Adrenal gland (tissue), 12 donors: ENCODE data around the gene NNAT. TPM values are rescaled to one million over a fixed set of nuclear protein-coding genes. Genes with fewer than 3 reads are reported as not detected.

ENCODE experiments used
- DNase-seq, 7 donors: peaks; one replicate each; pipeline ENCODE4 v3.0.0-alpha.2; 2019 to 2020
- H3K27ac ChIP-seq, 5 donors: fragments of 200-600 bp; sonication (generic) in 4 of 5; 1 replicate in 3 of 5; 2 replicates in 2 of 5; pipeline versions ENCODE4 v1.5.1 to v1.8.0; 2016 to 2020; ENCODE audit warnings: mild to moderate bottlenecking in 1 of 5
- H3K27me3 ChIP-seq: fragments of 200-600 bp; 2 replicates; pipeline ENCODE4 v1.8.0; 2021
- H3K36me3 ChIP-seq, 2 donors: fragments of 200-600 bp; replicated peaks in 1 of 2; 1 replicate in 1 of 2; 2 replicates in 1 of 2; pipeline versions ENCODE4 v1.5.1 to v1.8.0; 2018 to 2022
- H3K4me1 ChIP-seq, 2 donors: fragments of 200-600 bp; replicated peaks in 1 of 2; 1 replicate in 1 of 2; 2 replicates in 1 of 2; pipeline versions ENCODE4 v1.5.1 to v1.8.0; 2018 to 2021
- H3K4me3 ChIP-seq, 4 donors: fragments of 200-600 bp; sonication (generic) in 3 of 4; one replicate each; pipeline ENCODE4 v1.5.1; 2016 to 2018
- H3K9me3 ChIP-seq, 3 donors: fragments of 200-600 bp; sonication (generic) in 1 of 3; replicated peaks in 1 of 3; 1 replicate in 2 of 3; 2 replicates in 1 of 3; pipeline versions ENCODE4 v1.5.1 to v1.8.0; 2016 to 2021
- CTCF ChIP-seq, 6 experiments: fragments of 450-650 bp in 4 of 6; fragments of 200-600 bp in 2 of 6; sonication (generic) in 1 of 6; IDR thresholded peaks; 1 replicate in 5 of 6; 2 replicates in 1 of 6; pipeline versions ENCODE4 v1.5.1 to v1.8.0; 2016 to 2021; ENCODE audit warnings: antibody characterized with exemption in 6 of 6, mild to moderate bottlenecking in 2 of 6, moderate library complexity in 1 of 6
- POLR2A ChIP-seq, 2 donors: fragments of 450-650 bp; IDR thresholded peaks; one replicate each; pipeline ENCODE4 v1.6.1; 2017; ENCODE audit warnings: antibody characterized with exemption in 2 of 2, mild to moderate bottlenecking in 2 of 2, moderate library complexity in 1 of 2
- WGBS, 4 donors: extraction: QIAGEN DNeasy Blood & Tissue Kit in 2 of 4; methylation state at CpG; one replicate each; pipeline versions ENCODE4 v1.1.5 to v1.1.7; 2013 to 2017; 5-methylcytosine and 5-hydroxymethylcytosine counted together
- intact Hi-C, 2 donors: fragments of 100-400 bp; cut with DNase I; formaldehyde crosslinking; loops; one replicate each; pipeline versions ENCODE4 v1.14.1 to v1.15.0; 2022 to 2023
- polyA plus RNA-seq, 3 donors: library from polyadenylated mRNA; stranded (reverse); fragments of 200-250 nt in 2 of 3; fragments of 350-450 nt in 1 of 3; fragmentation: Illumina TruSeq in 1 of 3; extraction: RNeasy Lipid Tissue Mini Kit (QIAGEN cat#74804) in 1 of 3; gene quantifications; one replicate each; pipeline ENCODE4 v1.2.3, GENCODE V29; 2013 to 2014
- total RNA-seq, 9 donors: library from RNA; depleted of rRNA in 4 of 9; stranded (reverse); fragments of >200 nt in 4 of 9; fragments of 120-200 nt in 1 of 9; fragmentation: NEBNext Ultra II Directional in 1 of 9; extraction: Animal tissue kit (Norgen Biotek cat#: 25700) in 1 of 9; gene quantifications; one replicate each; pipeline versions ENCODE4 v1.1.0 to v1.2.4, GENCODE V29; 2013 to 2023
- donor health status: healthy with polysubstance abuse.
- donor health status: Bipolar disorder and iron deficiency.
- donor health status: DM: yes; HTN: yes; CAD: no.
- donor health status: DM: no; HTN: no; CAD: no.
- donor health status: DM: no; HTN: no; CAD: no.
- donor health status: DM: yes; HTN: yes; CAD: no.

NNAT gene
- total and polyA plus RNA-seq, 12 donors = 0.22 to 23.5 (median 6.7) TPM; not detected in 2

GRCh38 chr20:37528446-37529213 lies 7.6 kb downstream of the NNAT start:
- peak in 3 of 7 donors; percentile 7 to 38 (median 11) for DNase-seq
- Histone ChIP-seq H3K27ac (peak overlapping the region in 4 of 5 donors; percentile 79 to 96 (median 93)), H3K9me3 (no peaks in the 10 kb centered on the region), H3K36me3 (no peaks in the 10 kb centered on the region), H3K4me1 (peaks cover 10 to 36% of the 10 kb centered on the region in 2 donors), H3K4me3 (peak overlapping the region; percentile 25 to 96 (median 78)), H3K27me3 (no peaks in the 10 kb centered on the region)
- TF ChIP-seq CTCF (IDR thresholded peaks at IDR 0.05) = no peak
- TF ChIP-seq POLR2A (IDR thresholded peaks at IDR 0.05) = no peak
- intact Hi-C loops = loop anchor here (5.0 to 10.0 kb wide), 2 partner anchors 124 to 126 kb away; no protein-coding TSS in a partner anchor
- 41 to 44% (median 42%) methylated on average over 9 to 10 of the region's 10 CpGs for WGBS, 4 donors

- WGBS, 4 donors = 69 to 76% (median 73%) methylated on average over 8 of the region's 8 CpGs
Observed at GRCh38 chr20:37529214-37529967, 8.3 kb downstream of the NNAT start.

GRCh38 chr20:37529968-37530600 lies 9.0 kb downstream of the NNAT start:
- DNase-seq = peak in 2 of 7 donors; percentile 10 to 46
- H3K27me3 ChIP-seq = no peaks in the 10 kb centered on the region
- intact Hi-C loops = loop anchor here (5.0 to 10.0 kb wide), 4 partner anchors 125 to 333 kb away; no protein-coding TSS in a partner anchor
- H3K36me3 ChIP-seq = no peaks in the 10 kb centered on the region
- no peaks in the 10 kb centered on the region for H3K9me3 ChIP-seq
- H3K4me3 ChIP-seq = no peak overlapping the region
- 85 to 88% (median 87%) methylated on average over 10 of the region's 10 CpGs for WGBS, 4 donors
- H3K4me1 ChIP-seq = peaks cover 10 to 24% of the 10 kb centered on the region in 2 donors
- no peak overlapping the region for H3K27ac ChIP-seq
- TF ChIP-seq CTCF (IDR thresholded peaks at IDR 0.05) (no peak), POLR2A (IDR thresholded peaks at IDR 0.05) (no peak)

More at GRCh38 chr20:37529214-37529967, 8.3 kb downstream of the NNAT start:
- Histone ChIP-seq H3K4me3 (no peak overlapping the region), H3K27ac (no peak overlapping the region), H3K4me1 (peaks cover 10 to 31% of the 10 kb centered on the region in 2 donors), H3K36me3 (no peaks in the 10 kb centered on the region), H3K9me3 (no peaks in the 10 kb centered on the region), H3K27me3 (no peaks in the 10 kb centered on the region)
- peak in 2 of 7 donors; percentile 16 to 36 for DNase-seq
- intact Hi-C loops = loop anchor here (5.0 to 10.0 kb wide), 2 partner anchors 125 to 127 kb away; no protein-coding TSS in a partner anchor
- no peak for TF ChIP-seq CTCF (IDR thresholded peaks at IDR 0.05)
- TF ChIP-seq POLR2A (IDR thresholded peaks at IDR 0.05) = no peak
